Nephron (organoid): Measurements from ENCODE around the gene DGKH.

Source experiments
- H3K27ac Mint-ChIP-seq, 3 experiments: 2 replicates each; pipeline ENCODE4 v1.8.0; 2020; ENCODE audit warnings: mixed read lengths in 3 of 3, mild to moderate bottlenecking in 2 of 3, moderate library complexity in 1 of 3
- H3K27me3 Mint-ChIP-seq: 2 replicates; pipeline ENCODE4 v1.8.0; 2021; ENCODE audit warnings: low read depth, mild to moderate bottlenecking, moderate library complexity, mixed read lengths
- H3K36me3 Mint-ChIP-seq: 2 replicates; pipeline ENCODE4 v1.8.0; 2020; ENCODE audit warnings: low read depth, mixed read lengths
- H3K4me1 Mint-ChIP-seq: 2 replicates; pipeline ENCODE4 v1.8.0; 2020; ENCODE audit warnings: mixed read lengths
- H3K4me3 Mint-ChIP-seq, 3 experiments: 2 replicates each; pipeline ENCODE4 v1.8.0; 2020; ENCODE audit warnings: mild to moderate bottlenecking in 3 of 3, mixed read lengths in 3 of 3, moderate library complexity in 2 of 3
- H3K9me3 Mint-ChIP-seq: 2 replicates; pipeline ENCODE4 v1.8.0; 2020; ENCODE audit warnings: mixed read lengths
- TF ChIP-seq, protein P1 (sequence below), 3 experiments: fragments of 200-600 bp; sonication (generic); IDR thresholded peaks; one replicate each; pipeline ENCODE4 v1.5.0; 2021; ENCODE audit warnings: antibody characterized with exemption in 3 of 3; ENCODE audit not compliant: unreplicated experiment in 3 of 3

The DGKH gene

DNA sequence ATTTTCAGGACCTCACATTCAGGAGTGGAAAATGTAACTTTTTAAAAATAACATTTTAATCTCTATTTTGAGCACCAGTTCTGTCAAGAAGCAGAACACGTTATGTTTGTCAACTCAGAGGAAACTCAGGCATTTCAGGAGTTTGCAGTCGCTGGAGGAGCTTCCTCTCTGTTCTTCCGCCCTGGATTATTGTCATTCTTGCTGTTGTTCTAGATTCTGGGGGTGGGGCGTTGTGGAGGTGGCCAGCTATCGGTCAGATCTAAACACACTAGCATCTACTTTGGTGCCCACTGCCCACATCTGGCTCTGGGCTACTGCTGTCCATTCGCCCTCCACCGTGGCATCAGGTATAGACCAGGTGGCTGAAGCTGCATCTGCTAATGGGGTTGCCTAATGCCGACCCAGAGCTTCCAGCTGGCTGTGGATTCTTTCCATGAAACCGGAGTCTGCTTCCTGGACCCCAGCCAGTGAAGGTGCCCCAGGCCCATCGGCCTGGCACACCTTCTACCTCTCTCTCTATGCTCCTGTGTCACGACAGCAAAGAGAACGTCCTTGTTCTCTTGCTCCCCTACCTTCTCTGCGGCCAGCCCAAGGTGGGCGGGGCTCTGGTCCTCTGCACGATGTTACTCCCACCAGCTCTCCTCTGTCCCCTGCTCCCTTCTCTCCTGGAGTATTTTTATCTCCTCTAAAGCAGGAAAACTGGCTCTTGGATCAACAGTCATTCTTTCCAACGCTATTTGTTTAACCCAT, 36.7 kb upstream of the DGKH start:
- TF ChIP-seq, protein P1, sequence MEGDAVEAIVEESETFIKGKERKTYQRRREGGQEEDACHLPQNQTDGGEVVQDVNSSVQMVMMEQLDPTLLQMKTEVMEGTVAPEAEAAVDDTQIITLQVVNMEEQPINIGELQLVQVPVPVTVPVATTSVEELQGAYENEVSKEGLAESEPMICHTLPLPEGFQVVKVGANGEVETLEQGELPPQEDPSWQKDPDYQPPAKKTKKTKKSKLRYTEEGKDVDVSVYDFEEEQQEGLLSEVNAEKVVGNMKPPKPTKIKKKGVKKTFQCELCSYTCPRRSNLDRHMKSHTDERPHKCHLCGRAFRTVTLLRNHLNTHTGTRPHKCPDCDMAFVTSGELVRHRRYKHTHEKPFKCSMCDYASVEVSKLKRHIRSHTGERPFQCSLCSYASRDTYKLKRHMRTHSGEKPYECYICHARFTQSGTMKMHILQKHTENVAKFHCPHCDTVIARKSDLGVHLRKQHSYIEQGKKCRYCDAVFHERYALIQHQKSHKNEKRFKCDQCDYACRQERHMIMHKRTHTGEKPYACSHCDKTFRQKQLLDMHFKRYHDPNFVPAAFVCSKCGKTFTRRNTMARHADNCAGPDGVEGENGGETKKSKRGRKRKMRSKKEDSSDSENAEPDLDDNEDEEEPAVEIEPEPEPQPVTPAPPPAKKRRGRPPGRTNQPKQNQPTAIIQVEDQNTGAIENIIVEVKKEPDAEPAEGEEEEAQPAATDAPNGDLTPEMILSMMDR (IDR thresholded peaks at IDR 0.05; ENCODE audit: unreplicated experiment in 3 of 3): no peak
- peaks cover 6% of the 10 kb centered on the region for H3K4me1 Mint-ChIP-seq
- no peak overlapping the region for H3K4me3 Mint-ChIP-seq
- peaks cover 8% of the 10 kb centered on the region for H3K27me3 Mint-ChIP-seq
- H3K27ac Mint-ChIP-seq: no peak overlapping the region
- H3K9me3 Mint-ChIP-seq: no peaks in the 10 kb centered on the region
- H3K36me3 Mint-ChIP-seq: no peaks in the 10 kb centered on the region

DNA sequence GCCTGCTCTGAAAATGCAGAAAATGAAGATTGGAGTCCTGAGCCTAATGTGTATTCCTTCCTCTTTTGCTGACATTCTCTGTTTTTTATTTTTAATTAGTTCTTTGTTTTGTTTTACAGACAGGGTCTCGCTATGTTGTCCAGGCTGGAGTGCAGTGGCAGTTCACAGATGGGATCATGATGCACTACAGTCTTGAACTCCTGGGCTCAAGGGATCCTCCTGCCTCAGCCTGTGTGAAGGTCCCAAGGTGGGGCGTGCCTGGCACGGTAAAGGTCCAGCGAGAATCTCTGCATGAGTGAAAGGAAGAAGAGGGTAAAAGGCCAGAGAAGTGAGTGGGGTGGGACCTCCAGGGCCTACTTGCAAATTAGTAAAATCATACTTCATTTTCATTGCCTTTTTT, 34.3 kb upstream of the DGKH start:
- no peaks in the 10 kb centered on the region for H3K9me3 Mint-ChIP-seq
- TF ChIP-seq, protein P1 (IDR thresholded peaks at IDR 0.05; ENCODE audit: unreplicated experiment in 3 of 3): no peak
- peaks cover 6% of the 10 kb centered on the region for H3K4me1 Mint-ChIP-seq
- no peak overlapping the region for H3K4me3 Mint-ChIP-seq
- H3K27me3 Mint-ChIP-seq: peaks cover 8% of the 10 kb centered on the region
- H3K27ac Mint-ChIP-seq: no peak overlapping the region
- H3K36me3 Mint-ChIP-seq: no peaks in the 10 kb centered on the region

DNA sequence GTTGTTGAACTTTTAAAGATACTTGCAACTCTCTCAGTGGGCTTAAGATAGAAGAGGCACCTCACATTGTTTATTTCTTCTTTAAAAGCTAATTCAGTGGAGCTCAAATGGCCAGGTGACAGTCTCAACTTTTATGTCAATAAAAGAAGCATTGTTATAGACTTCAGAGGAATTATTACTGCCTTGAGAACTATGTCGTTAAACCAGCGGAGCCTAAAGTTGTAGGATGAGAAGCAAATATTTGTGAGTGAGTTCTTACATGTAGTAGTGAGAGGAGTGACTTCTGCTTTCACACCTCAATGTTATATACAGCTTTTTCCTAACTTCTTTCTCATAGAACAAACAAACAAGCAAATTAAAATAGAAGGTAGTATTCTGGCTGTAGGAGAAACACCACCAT, 31.2 kb upstream of the DGKH start:
- Mint-ChIP-seq H3K36me3 (no peaks in the 10 kb centered on the region), H3K4me3 (no peak overlapping the region), H3K27me3 (peaks cover 6% of the 10 kb centered on the region), H3K27ac (no peak overlapping the region), H3K9me3 (no peaks in the 10 kb centered on the region), H3K4me1 (peaks cover under 1% of the 10 kb centered on the region)
- TF ChIP-seq, protein P1 (IDR thresholded peaks at IDR 0.05; ENCODE audit: unreplicated experiment in 3 of 3): no peak

DNA sequence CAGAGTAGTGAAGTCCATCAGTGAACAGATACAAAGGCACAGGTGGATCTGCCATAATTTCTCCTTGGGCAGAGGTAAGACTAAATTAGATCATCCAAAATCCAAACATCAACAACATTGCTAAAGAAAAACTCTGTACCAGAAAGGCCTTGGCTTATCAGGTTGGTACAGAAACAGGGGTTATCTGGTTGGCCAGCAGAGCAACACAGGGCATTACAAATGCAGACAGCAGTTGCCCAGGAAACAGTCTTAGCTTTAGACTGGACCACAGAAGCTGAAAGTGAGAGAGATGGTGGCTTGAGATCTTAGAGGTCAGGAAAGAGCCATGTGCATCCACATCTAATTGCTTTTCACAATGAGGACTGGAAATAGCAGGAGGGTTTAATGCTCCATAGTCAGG, 26.6 kb upstream of the DGKH start:
- Mint-ChIP-seq H3K27ac (no peak overlapping the region), H3K36me3 (no peaks in the 10 kb centered on the region), H3K4me1 (no peaks in the 10 kb centered on the region), H3K9me3 (no peaks in the 10 kb centered on the region), H3K4me3 (no peak overlapping the region), H3K27me3 (no peaks in the 10 kb centered on the region)
- TF ChIP-seq, protein P1 (IDR thresholded peaks at IDR 0.05; ENCODE audit: unreplicated experiment in 3 of 3): no peak

DNA sequence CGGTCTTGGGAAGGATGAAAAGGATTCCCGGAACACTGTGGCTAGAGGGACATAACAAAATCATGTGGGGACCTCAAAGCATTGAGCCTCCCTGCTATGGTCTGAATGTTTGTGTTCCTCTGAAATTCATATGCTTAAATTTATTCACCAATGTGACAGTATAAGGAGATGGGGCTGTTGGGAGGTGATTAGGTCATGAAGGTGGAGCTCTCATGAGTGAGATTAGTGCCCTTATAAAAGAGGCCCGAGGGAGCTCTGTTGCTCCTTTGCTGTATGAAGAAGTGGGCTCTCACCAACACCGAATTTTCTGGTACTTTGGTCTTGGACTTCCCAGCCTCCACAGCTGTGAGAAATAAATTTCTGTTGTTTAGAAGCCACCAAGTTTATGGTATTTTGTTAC, 26.1 kb upstream of the DGKH start:
- H3K4me1 Mint-ChIP-seq: no peaks in the 10 kb centered on the region
- TF ChIP-seq, protein P1 (IDR thresholded peaks at IDR 0.05; ENCODE audit: unreplicated experiment in 3 of 3): no peak
- no peak overlapping the region for H3K4me3 Mint-ChIP-seq
- no peak overlapping the region for H3K27ac Mint-ChIP-seq
- no peaks in the 10 kb centered on the region for H3K36me3 Mint-ChIP-seq
- no peaks in the 10 kb centered on the region for H3K27me3 Mint-ChIP-seq
- H3K9me3 Mint-ChIP-seq: no peaks in the 10 kb centered on the region
